ENCODE measurements around the gene IFNL4.
A peak's percentile ranks its signal among the peaks of the same experiment; 100 is the strongest.
"Not testable (repeated sequence)": the region's sequence is repeated elsewhere in the genome, so short reads cannot be mapped to it uniquely, and the experiment has no call there.

IFNL4 gene

GRCh38 chr19:39248806-39249205, at the start of gene IFNL4:
Gene IFNL4 (minus strand): TSS chr19:39248856.
- peaks cover 13% of the 10 kb centered on the region for H3K27me3 ChIP-seq (ENCODE audit: control insufficient read depth, insufficient read depth, low read length)
- no peaks in the 10 kb centered on the region for H3K4me1 ChIP-seq (ENCODE audit: control insufficient read depth, insufficient read depth, low read length)
- no peak within 1 kb of the TSS for H3K9ac ChIP-seq (ENCODE audit: low read length)
- H3K4me3 ChIP-seq (ENCODE audit: low read length), result peak within 1 kb of the TSS; percentile 27
- no peak within 1 kb of the TSS for H3K27ac ChIP-seq (ENCODE audit: low read depth, low read length)
- no peaks in the 10 kb centered on the region for H3K36me3 ChIP-seq (ENCODE audit: control insufficient read depth, insufficient read depth, low read length)

- no peak overlapping the region for H3K27ac ChIP-seq (ENCODE audit: low read depth, low read length)
- H3K36me3 ChIP-seq (ENCODE audit: control insufficient read depth, insufficient read depth, low read length), result no peaks in the 10 kb centered on the region
- H3K4me1 ChIP-seq (ENCODE audit: control insufficient read depth, insufficient read depth, low read length), result no peaks in the 10 kb centered on the region
- H3K27me3 ChIP-seq (ENCODE audit: control insufficient read depth, insufficient read depth, low read length), result no peaks in the 10 kb centered on the region
- H3K4me3 ChIP-seq (ENCODE audit: low read length), result no peak overlapping the region
- H3K9ac ChIP-seq (ENCODE audit: low read length), result no peak overlapping the region
Measured at GRCh38 chr19:39297931-39298634, 49.4 kb upstream of the IFNL4 start.

GRCh38 chr19:39296906-39297305, 48.2 kb upstream of the IFNL4 start:
- no peaks in the 10 kb centered on the region for H3K27me3 ChIP-seq (ENCODE audit: control insufficient read depth, insufficient read depth, low read length)
- no peak overlapping the region for H3K27ac ChIP-seq (ENCODE audit: low read depth, low read length)
- H3K4me3 ChIP-seq (ENCODE audit: low read length), result no peak overlapping the region
- no peaks in the 10 kb centered on the region for H3K36me3 ChIP-seq (ENCODE audit: control insufficient read depth, insufficient read depth, low read length)
- H3K9ac ChIP-seq (ENCODE audit: low read length), result no peak overlapping the region
- no peaks in the 10 kb centered on the region for H3K4me1 ChIP-seq (ENCODE audit: control insufficient read depth, insufficient read depth, low read length)

- no peak within 1 kb of the TSS for H3K4me3 ChIP-seq (ENCODE audit: low read length)
- no peaks in the 10 kb centered on the region for H3K36me3 ChIP-seq (ENCODE audit: control insufficient read depth, insufficient read depth, low read length)
- H3K27ac ChIP-seq (ENCODE audit: low read depth, low read length), result no peak within 1 kb of the TSS
- no peaks in the 10 kb centered on the region for H3K4me1 ChIP-seq (ENCODE audit: control insufficient read depth, insufficient read depth, low read length)
- H3K27me3 ChIP-seq (ENCODE audit: control insufficient read depth, insufficient read depth, low read length), result no peaks in the 10 kb centered on the region
- H3K9ac ChIP-seq (ENCODE audit: low read length), result no peak within 1 kb of the TSS
Measured at GRCh38 chr19:39296055-39296645, 47.5 kb upstream of the IFNL4 start, which contains the start of gene IFNL1. Gene IFNL1 (plus strand): TSS chr19:39296407. CDS start chr19:39296422, 15 bp downstream.

- no peak overlapping the region for H3K4me3 ChIP-seq (ENCODE audit: low read length)
- no peaks in the 10 kb centered on the region for H3K27me3 ChIP-seq (ENCODE audit: control insufficient read depth, insufficient read depth, low read length)
- H3K9ac ChIP-seq (ENCODE audit: low read length), result no peak overlapping the region
- no peak overlapping the region for H3K27ac ChIP-seq (ENCODE audit: low read depth, low read length)
- no peaks in the 10 kb centered on the region for H3K36me3 ChIP-seq (ENCODE audit: control insufficient read depth, insufficient read depth, low read length)
- H3K4me1 ChIP-seq (ENCODE audit: control insufficient read depth, insufficient read depth, low read length), result no peaks in the 10 kb centered on the region
Measured at GRCh38 chr19:39293394-39293793, 44.7 kb upstream of the IFNL4 start.

GRCh38 chr19:39284032-39284431, 35.4 kb upstream of the IFNL4 start:
- Histone ChIP-seq H3K9ac (ENCODE audit: low read length) (no peak overlapping the region), H3K4me3 (ENCODE audit: low read length) (no peak overlapping the region), H3K27ac (ENCODE audit: low read depth, low read length) (no peak overlapping the region), H3K36me3 (ENCODE audit: control insufficient read depth, insufficient read depth, low read length) (no peaks in the 10 kb centered on the region), H3K4me1 (ENCODE audit: control insufficient read depth, insufficient read depth, low read length) (no peaks in the 10 kb centered on the region), H3K27me3 (ENCODE audit: control insufficient read depth, insufficient read depth, low read length) (no peaks in the 10 kb centered on the region)

- H3K4me1 ChIP-seq (ENCODE audit: control insufficient read depth, insufficient read depth, low read length), result no peaks in the 10 kb centered on the region
- H3K27ac ChIP-seq (ENCODE audit: low read depth, low read length), result no peak overlapping the region
- no peak overlapping the region for H3K9ac ChIP-seq (ENCODE audit: low read length)
- H3K36me3 ChIP-seq (ENCODE audit: control insufficient read depth, insufficient read depth, low read length), result no peaks in the 10 kb centered on the region
- H3K27me3 ChIP-seq (ENCODE audit: control insufficient read depth, insufficient read depth, low read length), result no peaks in the 10 kb centered on the region
- H3K4me3 ChIP-seq (ENCODE audit: low read length), result no peak overlapping the region
Measured at GRCh38 chr19:39282021-39282420, 33.4 kb upstream of the IFNL4 start.

GRCh38 chr19:39277598-39277997, 28.9 kb upstream of the IFNL4 start:
- Histone ChIP-seq H3K27me3 (ENCODE audit: control insufficient read depth, insufficient read depth, low read length) (no peaks in the 10 kb centered on the region), H3K4me3 (ENCODE audit: low read length) (no peak overlapping the region), H3K27ac (ENCODE audit: low read depth, low read length) (no peak overlapping the region), H3K4me1 (ENCODE audit: control insufficient read depth, insufficient read depth, low read length) (no peaks in the 10 kb centered on the region), H3K36me3 (ENCODE audit: control insufficient read depth, insufficient read depth, low read length) (no peaks in the 10 kb centered on the region), H3K9ac (ENCODE audit: low read length) (no peak overlapping the region)

- no peaks in the 10 kb centered on the region for H3K4me1 ChIP-seq (ENCODE audit: control insufficient read depth, insufficient read depth, low read length)
- no peaks in the 10 kb centered on the region for H3K36me3 ChIP-seq (ENCODE audit: control insufficient read depth, insufficient read depth, low read length)
- no peaks in the 10 kb centered on the region for H3K27me3 ChIP-seq (ENCODE audit: control insufficient read depth, insufficient read depth, low read length)
- H3K27ac ChIP-seq (ENCODE audit: low read depth, low read length), result no peak overlapping the region
- H3K9ac ChIP-seq (ENCODE audit: low read length), result no peak overlapping the region
- no peak overlapping the region for H3K4me3 ChIP-seq (ENCODE audit: low read length)
Measured at GRCh38 chr19:39276740-39277139, 28.1 kb upstream of the IFNL4 start.

GRCh38 chr19:39275578-39275977, 26.9 kb upstream of the IFNL4 start:
- H3K4me1 ChIP-seq (ENCODE audit: control insufficient read depth, insufficient read depth, low read length), result no peaks in the 10 kb centered on the region
- no peaks in the 10 kb centered on the region for H3K27me3 ChIP-seq (ENCODE audit: control insufficient read depth, insufficient read depth, low read length)

GRCh38 chr19:39273859-39274258, 25.2 kb upstream of the IFNL4 start:
- H3K9ac ChIP-seq (ENCODE audit: low read length); H3K4me1 ChIP-seq (ENCODE audit: control insufficient read depth, insufficient read depth, low read length); H3K4me3 ChIP-seq (ENCODE audit: low read length); H3K27me3 ChIP-seq (ENCODE audit: control insufficient read depth, insufficient read depth, low read length); H3K27ac ChIP-seq (ENCODE audit: low read depth, low read length); H3K36me3 ChIP-seq (ENCODE audit: control insufficient read depth, insufficient read depth, low read length): not testable (repeated sequence)

More at GRCh38 chr19:39275578-39275977, 26.9 kb upstream of the IFNL4 start:
- Histone ChIP-seq H3K27ac (ENCODE audit: low read depth, low read length) (no peak overlapping the region), H3K9ac (ENCODE audit: low read length) (no peak overlapping the region), H3K4me3 (ENCODE audit: low read length) (no peak overlapping the region), H3K36me3 (ENCODE audit: control insufficient read depth, insufficient read depth, low read length) (no peaks in the 10 kb centered on the region)

- H3K4me1 ChIP-seq (ENCODE audit: control insufficient read depth, insufficient read depth, low read length), result no peaks in the 10 kb centered on the region
- no peaks in the 10 kb centered on the region for H3K36me3 ChIP-seq (ENCODE audit: control insufficient read depth, insufficient read depth, low read length)
- peaks cover 6% of the 10 kb centered on the region for H3K27me3 ChIP-seq (ENCODE audit: control insufficient read depth, insufficient read depth, low read length)
- no peak overlapping the region for H3K4me3 ChIP-seq (ENCODE audit: low read length)
- H3K27ac ChIP-seq (ENCODE audit: low read depth, low read length), result no peak overlapping the region
- H3K9ac ChIP-seq (ENCODE audit: low read length), result no peak overlapping the region
Measured at GRCh38 chr19:39270036-39270871, 21.6 kb upstream of the IFNL4 start.

Measured in rectal smooth muscle tissue (tissue), 1 donor.